Measurements from ENCODE around the gene LPIN1.

DNA sequence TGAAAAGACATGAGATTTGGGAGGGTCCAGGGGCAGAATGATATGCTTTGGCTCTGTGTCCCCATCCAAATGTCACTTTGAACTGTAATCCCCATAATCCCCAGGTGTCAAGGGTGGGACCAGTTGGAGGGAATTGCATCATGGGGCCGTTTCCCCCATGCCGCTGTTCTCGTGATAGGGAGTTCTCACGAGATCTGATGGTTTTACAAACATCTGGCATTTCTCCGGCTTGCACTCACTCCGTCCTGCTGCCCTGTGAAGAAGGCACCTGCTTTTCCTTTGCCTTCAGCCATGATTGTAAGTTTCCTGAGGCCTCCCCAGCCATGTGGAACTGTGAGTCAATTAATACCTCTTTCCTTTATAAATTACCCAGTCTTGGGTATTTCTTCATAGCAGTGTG, 51.4 kb downstream of the LPIN1 start:
- TF ChIP-seq, protein P1, sequence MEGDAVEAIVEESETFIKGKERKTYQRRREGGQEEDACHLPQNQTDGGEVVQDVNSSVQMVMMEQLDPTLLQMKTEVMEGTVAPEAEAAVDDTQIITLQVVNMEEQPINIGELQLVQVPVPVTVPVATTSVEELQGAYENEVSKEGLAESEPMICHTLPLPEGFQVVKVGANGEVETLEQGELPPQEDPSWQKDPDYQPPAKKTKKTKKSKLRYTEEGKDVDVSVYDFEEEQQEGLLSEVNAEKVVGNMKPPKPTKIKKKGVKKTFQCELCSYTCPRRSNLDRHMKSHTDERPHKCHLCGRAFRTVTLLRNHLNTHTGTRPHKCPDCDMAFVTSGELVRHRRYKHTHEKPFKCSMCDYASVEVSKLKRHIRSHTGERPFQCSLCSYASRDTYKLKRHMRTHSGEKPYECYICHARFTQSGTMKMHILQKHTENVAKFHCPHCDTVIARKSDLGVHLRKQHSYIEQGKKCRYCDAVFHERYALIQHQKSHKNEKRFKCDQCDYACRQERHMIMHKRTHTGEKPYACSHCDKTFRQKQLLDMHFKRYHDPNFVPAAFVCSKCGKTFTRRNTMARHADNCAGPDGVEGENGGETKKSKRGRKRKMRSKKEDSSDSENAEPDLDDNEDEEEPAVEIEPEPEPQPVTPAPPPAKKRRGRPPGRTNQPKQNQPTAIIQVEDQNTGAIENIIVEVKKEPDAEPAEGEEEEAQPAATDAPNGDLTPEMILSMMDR (IDR thresholded peaks at IDR 0.05), result no peak
- TF ChIP-seq EZH2 (IDR thresholded peaks at IDR 0.05; ENCODE audit: borderline replicate concordance, insufficient read depth, low read depth, low read length, poor library complexity, severe bottlenecking), result no peak

Data from B cell (primary cell).